Measurements from ENCODE around the gene ZNF280B. TPM values are rescaled to one million over a fixed set of nuclear protein-coding genes. Genes with fewer than 3 reads are reported as not detected.

The ZNF280B gene
- total and polyA plus RNA-seq, 9 of the 15 experiments (the other 6 are each of a cell fraction or from before 2014, with no cell fraction given) = 7.7 to 29.9 (median 20.0) TPM

GRCh38 chr22:22442928-22443709, 65.4 kb downstream of the ZNF280B start (continued):
- TF ChIP-seq, protein P1, sequence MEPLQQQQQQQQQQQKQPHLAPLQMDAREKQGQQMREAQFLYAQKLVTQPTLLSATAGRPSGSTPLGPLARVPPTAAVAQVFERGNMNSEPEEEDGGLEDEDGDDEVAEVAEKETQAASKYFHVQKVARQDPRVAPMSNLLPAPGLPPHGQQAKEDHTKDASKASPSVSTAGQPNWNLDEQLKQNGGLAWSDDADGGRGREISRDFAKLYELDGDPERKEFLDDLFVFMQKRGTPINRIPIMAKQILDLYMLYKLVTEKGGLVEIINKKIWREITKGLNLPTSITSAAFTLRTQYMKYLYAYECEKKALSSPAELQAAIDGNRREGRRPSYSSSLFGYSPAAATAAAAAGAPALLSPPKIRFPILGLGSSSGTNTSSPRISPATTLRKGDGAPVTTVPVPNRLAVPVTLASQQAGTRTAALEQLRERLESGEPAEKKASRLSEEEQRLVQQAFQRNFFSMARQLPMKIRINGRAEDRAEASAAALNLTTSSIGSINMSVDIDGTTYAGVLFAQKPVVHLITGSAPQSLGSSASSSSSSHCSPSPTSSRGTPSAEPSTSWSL (CRISPR knock-in tag; IDR thresholded peaks at IDR 0.05; ENCODE audit: borderline replicate concordance) = no peak
- TF ChIP-seq SAFB2 (IDR thresholded peaks at IDR 0.05; ENCODE audit: borderline replicate concordance, low read depth, low read length, severe bottlenecking) (no peak), NCOA2 (IDR thresholded peaks at IDR 0.05; ENCODE audit: partially characterized antibody in 2 of 2) (peak in 1 of 2 experiments; percentile 8), EWSR1 (IDR thresholded peaks at IDR 0.05; ENCODE audit: borderline replicate concordance, low read depth, partially characterized antibody) (no peak), CSDE1 (IDR thresholded peaks at IDR 0.05) (peak in 1 of 2 experiments; percentile 52; a peak in 1 of 4 replicates), KDM1A (IDR thresholded peaks at IDR 0.05) (peak in 1 of 2 experiments; percentile 26; a peak in 1 of 4 replicates), ZMIZ1 (IDR thresholded peaks at IDR 0.05; ENCODE audit: low read depth in 2 of 2, low read length in 2 of 2) (0 out of 4 replicates have a peak, but pooled peaks of 1 of the 2 experiments have one; percentile 32), ZNF507 (tag; conservative IDR thresholded peaks at IDR 0.05) (0 out of 2 replicates have a peak, but pooled peaks have one; percentile 28), ZBTB26 (CRISPR knock-in tag; IDR thresholded peaks at IDR 0.05) (no peak)
- TF ChIP-seq, protein P2, sequence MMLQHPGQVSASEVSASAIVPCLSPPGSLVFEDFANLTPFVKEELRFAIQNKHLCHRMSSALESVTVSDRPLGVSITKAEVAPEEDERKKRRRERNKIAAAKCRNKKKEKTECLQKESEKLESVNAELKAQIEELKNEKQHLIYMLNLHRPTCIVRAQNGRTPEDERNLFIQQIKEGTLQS (IDR thresholded peaks at IDR 0.05) = peak; percentile 65
- TF ChIP-seq, protein P2 (CRISPR knock-in tag; conservative IDR thresholded peaks at IDR 0.05) = no peak
- TF ChIP-seq, protein P3, sequence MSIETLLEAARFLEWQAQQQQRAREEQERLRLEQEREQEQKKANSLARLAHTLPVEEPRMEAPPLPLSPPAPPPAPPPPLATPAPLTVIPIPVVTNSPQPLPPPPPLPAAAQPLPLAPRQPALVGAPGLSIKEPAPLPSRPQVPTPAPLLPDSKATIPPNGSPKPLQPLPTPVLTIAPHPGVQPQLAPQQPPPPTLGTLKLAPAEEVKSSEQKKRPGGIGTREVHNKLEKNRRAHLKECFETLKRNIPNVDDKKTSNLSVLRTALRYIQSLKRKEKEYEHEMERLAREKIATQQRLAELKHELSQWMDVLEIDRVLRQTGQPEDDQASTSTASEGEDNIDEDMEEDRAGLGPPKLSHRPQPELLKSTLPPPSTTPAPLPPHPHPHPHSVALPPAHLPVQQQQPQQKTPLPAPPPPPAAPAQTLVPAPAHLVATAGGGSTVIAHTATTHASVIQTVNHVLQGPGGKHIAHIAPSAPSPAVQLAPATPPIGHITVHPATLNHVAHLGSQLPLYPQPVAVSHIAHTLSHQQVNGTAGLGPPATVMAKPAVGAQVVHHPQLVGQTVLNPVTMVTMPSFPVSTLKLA (conservative IDR thresholded peaks at IDR 0.05) = peak in 1 of 2 experiments; percentile 10; a peak in 1 of 4 replicates
- TF ChIP-seq, protein P4, sequence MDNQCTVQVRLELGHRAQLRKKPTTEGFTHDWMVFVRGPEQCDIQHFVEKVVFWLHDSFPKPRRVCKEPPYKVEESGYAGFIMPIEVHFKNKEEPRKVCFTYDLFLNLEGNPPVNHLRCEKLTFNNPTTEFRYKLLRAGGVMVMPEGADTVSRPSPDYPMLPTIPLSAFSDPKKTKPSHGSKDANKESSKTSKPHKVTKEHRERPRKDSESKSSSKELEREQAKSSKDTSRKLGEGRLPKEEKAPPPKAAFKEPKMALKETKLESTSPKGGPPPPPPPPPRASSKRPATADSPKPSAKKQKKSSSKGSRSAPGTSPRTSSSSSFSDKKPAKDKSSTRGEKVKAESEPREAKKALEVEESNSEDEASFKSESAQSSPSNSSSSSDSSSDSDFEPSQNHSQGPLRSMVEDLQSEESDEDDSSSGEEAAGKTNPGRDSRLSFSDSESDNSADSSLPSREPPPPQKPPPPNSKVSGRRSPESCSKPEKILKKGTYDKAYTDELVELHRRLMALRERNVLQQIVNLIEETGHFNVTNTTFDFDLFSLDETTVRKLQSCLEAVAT (IDR thresholded peaks at IDR 0.05) = peak; percentile 13 to 17; a peak in 1 of 4 replicates

Measured in K562 (cell line).